ENCODE results near the gene RAD21L1.

The RAD21L1 gene

DNA sequence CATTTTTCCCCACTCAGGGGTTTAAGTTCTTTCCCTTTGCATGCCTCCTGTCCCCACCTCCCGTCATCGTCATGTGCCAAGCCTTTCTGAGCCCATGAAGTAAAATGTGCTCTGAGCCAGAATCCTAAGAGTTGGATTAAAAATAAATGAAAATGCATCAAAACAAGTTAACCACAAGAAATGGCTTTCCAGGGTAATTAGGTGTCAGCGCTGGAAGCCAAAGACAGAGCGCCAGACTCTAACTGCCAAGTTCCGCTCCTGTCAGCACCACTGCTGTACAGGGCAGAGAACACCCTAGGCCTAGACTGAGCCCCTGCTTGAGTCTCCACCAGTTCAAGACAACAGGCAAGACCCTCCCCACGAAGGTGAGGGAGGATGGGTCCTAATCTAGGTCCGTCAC, 28.0 kb upstream of the RAD21L1 start:
- no peak for DNase-seq
- intact Hi-C loops (cut with DNase I), result no loop called here

DNA sequence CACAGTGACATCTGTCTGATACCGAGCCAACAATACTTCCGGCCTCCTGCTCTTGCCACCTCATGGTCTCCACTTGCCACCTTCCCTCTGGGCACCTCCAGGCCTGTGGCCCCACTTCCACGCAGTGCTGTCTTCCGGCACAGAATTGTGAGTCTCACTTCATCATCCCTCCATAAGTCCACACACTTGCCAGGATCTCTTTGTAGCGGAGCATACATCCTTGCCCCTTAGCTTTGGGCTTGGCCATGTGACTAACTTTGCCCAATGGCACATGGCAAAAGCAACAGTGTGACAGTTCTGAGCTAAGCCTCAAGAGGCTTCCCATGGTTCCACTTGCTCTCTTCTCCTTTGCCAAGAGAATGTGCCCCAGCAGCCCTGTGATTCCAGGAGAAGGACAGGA, 27.1 kb upstream of the RAD21L1 start:
- intact Hi-C loops (cut with DNase I), result no loop called here
- DNase-seq, result no peak

- no peak for DNase-seq
- intact Hi-C loops (cut with DNase I), result no loop called here
Observed at GRCh38 chr20:1199212-1199873, 26.5 kb upstream of the RAD21L1 start.

DNA sequence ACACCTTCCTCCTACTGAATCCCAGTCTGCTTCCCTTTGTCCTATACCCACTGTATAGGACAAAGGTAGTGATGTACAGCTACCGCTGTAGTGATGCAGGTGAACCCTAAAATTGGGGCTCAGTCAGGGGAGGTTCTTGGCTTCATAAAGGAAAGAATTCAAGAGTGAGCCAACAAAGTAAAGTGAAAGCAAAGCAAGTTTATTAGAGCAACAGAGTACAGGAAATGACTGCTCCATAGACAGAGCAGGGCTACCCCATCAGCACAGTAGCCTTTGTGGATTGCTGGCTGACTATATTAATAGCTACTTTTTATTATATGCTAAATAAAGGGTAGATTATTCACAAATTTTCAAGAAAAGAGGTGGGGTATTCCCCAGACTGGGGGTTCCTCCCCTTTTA, 25.9 kb upstream of the RAD21L1 start:
- intact Hi-C loops (cut with DNase I), result loop anchor here (10.0 kb wide), 1 partner anchor 385 kb away; no protein-coding TSS in a partner anchor
- no peak for DNase-seq

- peak in 1 of 42 donors; percentile 2 for DNase-seq
- intact Hi-C loops (cut with DNase I), result loop anchor here (10.0 kb wide), 1 partner anchor 388 kb away; no protein-coding TSS in a partner anchor
Observed at GRCh38 chr20:1202762-1203504, 22.9 kb upstream of the RAD21L1 start, which contains the start of gene C20orf202. TSS of gene C20orf202 (plus strand) at chr20:1203454. CDS start at chr20:1203586, 132 bp downstream.

DNA sequence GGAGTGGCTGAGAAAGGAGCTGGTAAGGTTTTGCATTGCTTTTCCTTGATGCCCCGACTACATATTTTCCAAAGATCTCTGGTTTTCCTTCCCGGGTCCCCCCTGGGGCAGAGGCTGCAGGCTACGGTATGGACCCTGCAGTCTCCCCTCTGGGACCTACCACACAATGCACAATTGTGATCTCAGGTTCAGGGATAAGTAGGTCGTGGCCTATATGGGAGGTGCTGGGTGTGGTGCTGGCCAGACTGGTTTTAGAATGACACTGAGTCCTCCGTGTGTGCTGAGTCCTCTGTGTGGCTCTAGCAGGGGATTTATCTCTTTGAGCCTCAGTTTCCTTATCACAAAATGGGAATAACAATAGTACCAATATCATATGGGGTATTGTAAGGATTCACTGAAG, 22.2 kb upstream of the RAD21L1 start:
- intact Hi-C loops (cut with DNase I), result loop anchor here (10.0 kb wide), 1 partner anchor 389 kb away; no protein-coding TSS in a partner anchor
- DNase-seq, result no peak

GRCh38 chr20:1204113-1204512, 21.7 kb upstream of the RAD21L1 start:
- DNase-seq, result no peak
- intact Hi-C loops (cut with DNase I), result loop anchor here (10.0 kb wide), 1 partner anchor 389 kb away; no protein-coding TSS in a partner anchor

DNA sequence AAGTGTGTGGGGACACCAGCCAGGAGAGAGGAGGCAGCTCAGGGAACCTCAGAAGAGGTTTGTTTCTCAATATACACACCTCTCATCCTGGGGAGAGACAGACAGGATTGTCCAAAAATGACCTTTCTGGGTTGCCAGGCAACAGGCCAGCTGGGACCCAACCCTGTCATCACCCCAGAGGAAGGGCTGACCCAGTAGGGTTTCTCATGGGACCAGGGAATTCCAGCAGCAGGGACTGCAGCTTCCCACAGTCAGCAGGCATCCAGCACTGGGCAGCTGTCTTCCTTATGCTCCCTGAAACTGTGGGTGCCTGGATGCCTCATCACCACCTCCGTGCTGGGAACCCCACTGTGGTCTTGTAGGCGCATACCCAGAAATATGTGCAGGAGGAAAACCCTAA, 21.3 kb upstream of the RAD21L1 start:
- intact Hi-C loops (cut with DNase I), result loop anchor here (10.0 kb wide), 1 partner anchor 390 kb away; no protein-coding TSS in a partner anchor
- DNase-seq, result no peak

GRCh38 chr20:1205802-1206201, 20.0 kb upstream of the RAD21L1 start:
- intact Hi-C loops (cut with DNase I), result loop anchor here (10.0 kb wide), 1 partner anchor 391 kb away; no protein-coding TSS in a partner anchor

GRCh38 chr20:1206366-1207148, 19.3 kb upstream of the RAD21L1 start:
- intact Hi-C loops (cut with DNase I), result loop anchor here (10.0 kb wide), 1 partner anchor 392 kb away; no protein-coding TSS in a partner anchor
- DNase-seq, result no peak

More at GRCh38 chr20:1205802-1206201, 20.0 kb upstream of the RAD21L1 start:
- DNase-seq, result no peak

- intact Hi-C loops (cut with DNase I), result loop anchor here (10.0 kb wide), 1 partner anchor 393 kb away; no protein-coding TSS in a partner anchor
Observed at GRCh38 chr20:1207293-1207878, 18.5 kb upstream of the RAD21L1 start.

GRCh38 chr20:1209447-1210387, 16.1 kb upstream of the RAD21L1 start:
- no peak for DNase-seq
- intact Hi-C loops (cut with DNase I), result loop anchor here (10.0 kb wide), 1 partner anchor 395 kb away; no protein-coding TSS in a partner anchor

More at GRCh38 chr20:1207293-1207878, 18.5 kb upstream of the RAD21L1 start:
- no peak for DNase-seq

GRCh38 chr20:1210501-1210900, 15.3 kb upstream of the RAD21L1 start:
- intact Hi-C loops (cut with DNase I), result no loop called here
- no peak for DNase-seq

DNA sequence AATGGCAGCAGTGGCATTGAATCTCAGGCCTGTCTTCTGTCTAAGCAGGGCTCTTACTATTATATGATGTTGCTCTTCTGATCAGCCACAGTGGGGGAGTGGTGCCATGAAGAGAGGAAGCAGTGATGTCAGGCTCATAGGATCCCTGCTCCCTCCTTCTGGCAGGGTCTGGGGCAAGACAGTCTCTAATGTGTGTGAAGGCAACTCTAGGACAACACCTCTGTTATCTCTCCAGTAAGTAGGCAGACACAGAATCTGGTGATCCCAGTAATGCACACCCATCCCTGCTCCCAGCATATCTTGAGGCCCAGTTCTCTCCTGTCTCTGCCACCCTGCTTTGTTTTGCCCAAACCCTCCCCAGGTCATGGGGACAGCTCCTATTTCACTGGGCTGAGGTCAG, 13.8 kb upstream of the RAD21L1 start:
- no peak for DNase-seq
- intact Hi-C loops (cut with DNase I), result no loop called here

GRCh38 chr20:1212607-1213396, 13.0 kb upstream of the RAD21L1 start:
- intact Hi-C loops (cut with DNase I), result no loop called here
- peak; percentile 53 to 90 (median 75) for DNase-seq

GRCh38 chr20:1214838-1215261, 11.0 kb upstream of the RAD21L1 start:
- no peak for DNase-seq
- intact Hi-C loops (cut with DNase I), result no loop called here

Data from head of caudate nucleus (tissue), 42 donors.